Body of pancreas (tissue), 4 donors: ENCODE measurements around the gene ACTR3C. TPM values are rescaled to one million over a fixed set of nuclear protein-coding genes. Genes with fewer than 3 reads are reported as not detected.

ENCODE experiments used
- ATAC-seq: fragments of 150-250 bp; one replicate; pipeline ENCODE4 v1.9.1; 2016
- DNase-seq, 4 donors: peaks; one replicate each; pipeline ENCODE4 v3.0.0-alpha.2; 2019
- H3K27ac ChIP-seq, 4 donors: fragments of 200-600 bp; sonication (generic); 1 replicate in 3 of 4; 2 replicates in 1 of 4; pipeline versions ENCODE4 v1.5.1 to v1.6.1; 2016 to 2019; ENCODE audit warnings: mild to moderate bottlenecking in 1 of 4, mixed read lengths in 1 of 4, moderate library complexity in 1 of 4
- H3K27me3 ChIP-seq, 2 donors: fragments of 200-600 bp; sonication (generic); one replicate each; pipeline ENCODE4 v1.6.0; 2016; ENCODE audit warnings: mild to moderate bottlenecking in 1 of 2
- H3K36me3 ChIP-seq, 2 donors: fragments of 200-600 bp; sonication (generic); replicated peaks in 1 of 2; 2 replicates each; pipeline ENCODE4 v1.5.1; 2016; ENCODE audit warnings: low read depth in 2 of 2; ENCODE audit not compliant: insufficient read depth in 1 of 2
- H3K4me1 ChIP-seq: fragments of 200-600 bp; sonication (generic); one replicate; pipeline ENCODE4 v1.6.0; 2016
- H3K4me3 ChIP-seq, 2 donors: fragments of 200-600 bp; sonication (generic); 1 replicate in 1 of 2; 2 replicates in 1 of 2; pipeline ENCODE4 v1.5.1; 2016 to 2019
- H3K9me3 ChIP-seq, 3 donors: fragments of 200-600 bp; sonication (generic); 1 replicate in 2 of 3; 2 replicates in 1 of 3; pipeline ENCODE4 v1.5.1; 2016
- POLR2A ChIP-seq, 3 donors: fragments of 450-650 bp; IDR thresholded peaks; one replicate each; pipeline ENCODE4 v1.6.1; 2016; ENCODE audit warnings: antibody characterized with exemption in 3 of 3, mild to moderate bottlenecking in 2 of 3
- WGBS, 2 donors: methylation state at CpG; one replicate each; pipeline ENCODE4 v1.1.5; 2017; 5-methylcytosine and 5-hydroxymethylcytosine counted together
- intact Hi-C: fragments of 100-400 bp; cut with DNase I; formaldehyde crosslinking; loops from one replicate; pipeline ENCODE4 v1.15.1; 2023
- total RNA-seq, 2 donors: library from RNA; depleted of rRNA; stranded (reverse); fragments of >200 nt; gene quantifications; one replicate each; pipeline ENCODE4 v1.1.0, GENCODE V29; 2016
- TF ChIP-seq, protein P1 (sequence below), 7 experiments: fragments of 450-650 bp in 4 of 7; fragments of 200-600 bp in 3 of 7; sonication (generic) in 3 of 7; IDR thresholded peaks; one replicate each; pipeline ENCODE4 v1.5.1; 2016 to 2019; ENCODE audit warnings: antibody characterized with exemption in 7 of 7

The ACTR3C gene
- total RNA-seq, 2 donors from 2014 or later = 35.5 to 69.9 TPM

DNA sequence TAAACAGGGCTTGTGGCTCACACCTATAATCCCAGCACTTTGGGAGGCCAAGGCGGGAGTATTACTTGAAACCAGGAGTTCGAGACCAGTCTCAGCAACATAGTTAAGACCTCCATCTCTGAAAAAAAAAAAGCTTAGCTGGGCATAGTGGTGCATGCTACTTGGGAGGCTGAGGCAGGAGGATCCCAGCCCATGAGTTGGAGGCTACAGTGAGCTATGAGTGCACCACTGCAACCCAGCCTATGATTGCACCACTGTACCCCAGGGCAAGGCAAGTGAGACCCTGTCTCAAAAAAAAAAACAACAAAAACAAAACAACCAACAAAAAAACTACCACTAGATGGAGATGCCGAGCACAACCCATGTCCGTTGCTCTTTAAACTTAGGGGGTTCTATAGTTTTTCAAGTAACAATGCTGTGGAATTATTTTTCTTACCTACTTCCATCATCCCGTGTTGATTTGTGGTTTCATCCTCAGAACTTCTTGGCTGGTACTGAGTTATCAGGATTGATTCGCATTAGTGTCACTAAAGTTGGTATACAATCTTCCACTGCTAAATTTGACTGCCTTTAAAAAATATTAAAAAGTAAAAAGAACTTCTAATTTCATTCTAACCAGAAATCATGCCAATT, 33.0 kb upstream of the ACTR3C start:
- WGBS, 2 donors = 19 to 22% methylated on average over 6 of the region's 6 CpGs
- H3K9me3 ChIP-seq = no peaks in the 10 kb centered on the region
- no peak overlapping the region for H3K4me3 ChIP-seq
- intact Hi-C loops = no loop called here
- ATAC-seq (no peak), DNase-seq (no peak)
- TF ChIP-seq POLR2A (IDR thresholded peaks at IDR 0.05) = no peak
- TF ChIP-seq, protein P1, sequence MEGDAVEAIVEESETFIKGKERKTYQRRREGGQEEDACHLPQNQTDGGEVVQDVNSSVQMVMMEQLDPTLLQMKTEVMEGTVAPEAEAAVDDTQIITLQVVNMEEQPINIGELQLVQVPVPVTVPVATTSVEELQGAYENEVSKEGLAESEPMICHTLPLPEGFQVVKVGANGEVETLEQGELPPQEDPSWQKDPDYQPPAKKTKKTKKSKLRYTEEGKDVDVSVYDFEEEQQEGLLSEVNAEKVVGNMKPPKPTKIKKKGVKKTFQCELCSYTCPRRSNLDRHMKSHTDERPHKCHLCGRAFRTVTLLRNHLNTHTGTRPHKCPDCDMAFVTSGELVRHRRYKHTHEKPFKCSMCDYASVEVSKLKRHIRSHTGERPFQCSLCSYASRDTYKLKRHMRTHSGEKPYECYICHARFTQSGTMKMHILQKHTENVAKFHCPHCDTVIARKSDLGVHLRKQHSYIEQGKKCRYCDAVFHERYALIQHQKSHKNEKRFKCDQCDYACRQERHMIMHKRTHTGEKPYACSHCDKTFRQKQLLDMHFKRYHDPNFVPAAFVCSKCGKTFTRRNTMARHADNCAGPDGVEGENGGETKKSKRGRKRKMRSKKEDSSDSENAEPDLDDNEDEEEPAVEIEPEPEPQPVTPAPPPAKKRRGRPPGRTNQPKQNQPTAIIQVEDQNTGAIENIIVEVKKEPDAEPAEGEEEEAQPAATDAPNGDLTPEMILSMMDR (IDR thresholded peaks at IDR 0.05) = peak; percentile 41 to 78 (median 50)
- no peaks in the 10 kb centered on the region for H3K27me3 ChIP-seq
- H3K36me3 ChIP-seq = no peaks in the 10 kb centered on the region
- H3K27ac ChIP-seq = peak overlapping the region in 3 of 4 donors; percentile 72 to 84 (median 77)
- H3K4me1 ChIP-seq = peaks cover 22% of the 10 kb centered on the region

DNA sequence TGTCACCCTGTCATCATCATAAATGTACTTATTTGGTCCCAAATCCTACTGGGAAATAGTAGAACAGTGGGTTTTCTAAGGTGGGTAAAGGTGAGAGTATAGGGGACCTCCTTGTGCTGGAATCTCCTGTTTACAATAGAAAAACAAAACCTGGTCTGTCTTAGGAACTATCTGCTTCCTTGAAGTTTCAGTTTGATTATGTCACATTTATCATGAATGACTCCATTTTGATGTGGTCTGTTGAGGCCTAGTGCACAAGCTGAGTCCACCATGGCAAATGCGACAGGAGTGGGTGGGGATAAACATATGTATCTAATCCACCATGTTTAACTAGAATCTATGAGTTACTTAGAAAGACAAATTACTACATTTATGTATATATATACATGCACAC, 32.3 kb upstream of the ACTR3C start:
- H3K4me1 ChIP-seq = peaks cover 22% of the 10 kb centered on the region
- peak; percentile 7 for ATAC-seq
- H3K27ac ChIP-seq = peak overlapping the region; percentile 6 to 84 (median 74)
- WGBS, 2 donors = 75 to 79% methylated on average over 1 of the region's 1 CpG
- DNase-seq = no peak
- H3K4me3 ChIP-seq = no peak overlapping the region
- intact Hi-C loops = no loop called here
- TF ChIP-seq, protein P1 (IDR thresholded peaks at IDR 0.05) = no peak
- H3K36me3 ChIP-seq = no peaks in the 10 kb centered on the region
- H3K27me3 ChIP-seq = no peaks in the 10 kb centered on the region
- no peaks in the 10 kb centered on the region for H3K9me3 ChIP-seq

DNA sequence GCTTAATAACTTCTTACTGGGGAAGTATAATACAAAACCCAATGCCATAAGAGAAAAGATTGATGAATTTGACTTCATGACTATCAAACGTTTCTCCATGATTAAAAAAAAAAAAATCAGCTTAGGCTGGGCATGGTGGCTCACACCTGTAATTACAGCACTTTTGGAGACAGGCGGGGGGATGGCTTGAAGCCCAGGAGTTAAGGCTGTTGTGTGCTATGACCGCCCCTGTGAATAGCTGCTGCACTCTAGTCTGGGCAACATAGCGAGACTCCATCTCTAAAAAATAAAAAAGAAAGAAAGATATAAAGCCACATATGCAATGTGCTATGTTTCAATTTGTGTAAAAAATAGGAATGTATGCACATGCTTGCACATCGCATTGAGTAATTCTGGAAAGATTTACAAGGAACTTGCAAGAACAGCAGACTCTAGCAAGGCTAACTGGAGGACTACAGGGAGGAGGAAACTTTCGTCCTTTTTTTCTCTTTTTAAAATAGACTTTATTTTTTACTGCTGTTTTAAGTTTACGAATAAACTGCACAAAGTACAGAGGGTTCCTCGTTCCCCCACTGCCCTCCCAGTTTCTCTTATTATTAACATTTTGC, 28.3 kb upstream of the ACTR3C start:
- Histone ChIP-seq H3K4me1 (peaks cover 22% of the 10 kb centered on the region), H3K36me3 (no peaks in the 10 kb centered on the region), H3K9me3 (no peaks in the 10 kb centered on the region), H3K27me3 (no peaks in the 10 kb centered on the region), H3K4me3 (no peak overlapping the region), H3K27ac (peak overlapping the region in 1 of 4 donors; percentile 32)
- no peak for ATAC-seq
- DNase-seq = no peak
- TF ChIP-seq POLR2A (IDR thresholded peaks at IDR 0.05) = no peak
- TF ChIP-seq, protein P1 (IDR thresholded peaks at IDR 0.05) = no peak
- WGBS, 2 donors = 62 to 63% methylated on average over 8 of the region's 8 CpGs
- intact Hi-C loops = no loop called here

DNA sequence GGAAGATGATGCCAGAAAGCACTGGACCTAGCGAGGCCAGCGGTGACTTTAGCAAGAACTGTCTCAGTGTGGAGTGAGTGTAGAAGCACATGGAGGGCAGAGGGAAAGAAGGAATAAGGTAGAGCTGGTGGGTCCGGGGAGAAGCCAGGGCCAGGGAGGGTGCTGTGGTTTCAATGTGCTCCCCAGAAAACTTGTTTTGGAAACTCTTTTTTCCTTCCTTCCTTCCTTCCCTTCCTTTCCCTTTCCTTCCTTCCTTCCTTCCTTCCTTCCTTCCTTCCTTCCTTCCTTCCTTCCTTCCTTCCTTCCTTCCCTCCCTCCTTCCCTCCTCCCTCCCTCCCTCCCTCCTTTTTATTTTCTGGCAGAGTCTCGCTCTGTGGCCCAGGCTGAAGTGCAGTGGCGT, 23.6 kb upstream of the ACTR3C start:
- no peaks in the 10 kb centered on the region for H3K27me3 ChIP-seq
- no peak overlapping the region for H3K27ac ChIP-seq
- DNase-seq (no peak), ATAC-seq (no peak)
- no peaks in the 10 kb centered on the region for H3K36me3 ChIP-seq
- 76 to 93% methylated on average over 5 of the region's 5 CpGs for WGBS, 2 donors
- no peak overlapping the region for H3K4me3 ChIP-seq
- no peak for TF ChIP-seq POLR2A (IDR thresholded peaks at IDR 0.05)
- TF ChIP-seq, protein P1 (IDR thresholded peaks at IDR 0.05) = no peak
- H3K4me1 ChIP-seq = peaks cover 3% of the 10 kb centered on the region
- intact Hi-C loops = no loop called here
- no peaks in the 10 kb centered on the region for H3K9me3 ChIP-seq

DNA sequence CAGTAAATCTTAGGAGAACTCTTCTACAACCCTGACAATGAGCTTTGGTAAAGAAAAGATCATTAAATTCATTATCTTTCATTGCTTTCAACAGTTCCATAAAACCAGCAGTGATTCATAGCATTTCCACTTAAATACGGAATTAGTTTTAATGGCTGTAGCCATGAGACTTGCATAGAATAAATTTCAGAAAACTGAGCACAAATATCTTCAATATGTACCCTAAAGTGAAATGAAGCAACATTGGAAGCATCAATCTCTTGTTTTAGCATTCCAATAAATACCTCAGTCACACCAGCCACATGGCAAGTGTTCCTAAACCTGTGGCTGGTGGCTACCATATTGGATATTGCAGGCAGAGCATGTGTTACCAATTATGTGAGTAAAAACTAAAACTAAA, 21.7 kb upstream of the ACTR3C start:
- intact Hi-C loops = no loop called here
- H3K36me3 ChIP-seq = no peaks in the 10 kb centered on the region
- no peak overlapping the region for H3K4me3 ChIP-seq
- no peaks in the 10 kb centered on the region for H3K9me3 ChIP-seq
- H3K4me1 ChIP-seq = peaks cover 14% of the 10 kb centered on the region
- no peaks in the 10 kb centered on the region for H3K27me3 ChIP-seq
- TF ChIP-seq, protein P1 (IDR thresholded peaks at IDR 0.05) = no peak
- TF ChIP-seq POLR2A (IDR thresholded peaks at IDR 0.05) = no peak
- no peak overlapping the region for H3K27ac ChIP-seq
- DNase-seq (no peak), ATAC-seq (no peak)
- WGBS, 2 donors = 94 to 100% methylated on average over 1 of the region's 1 CpG
